H9 (cell line): ENCODE data around the gene NKX2-3. TPM values are rescaled to one million over a fixed set of nuclear protein-coding genes. Genes with fewer than 3 reads are reported as not detected.

Experiments used
- DNase-seq: peaks from one replicate; pipeline ENCODE4 v3.0.0-alpha.2; 2017
- H2AFZ ChIP-seq: one replicate; pipeline ENCODE4 v1.6.1; 2013; ENCODE audit warnings: mild to moderate bottlenecking, low read length, control low read depth, moderate library complexity
- H2AK5ac ChIP-seq: 2 replicates; pipeline ENCODE4 v1.6.1; 2013; ENCODE audit warnings: low read length, control low read depth, mixed read lengths; ENCODE audit not compliant: insufficient read length
- H2BK120ac ChIP-seq: one replicate; pipeline ENCODE4 v1.6.1; 2013; ENCODE audit warnings: low read depth, mild to moderate bottlenecking, low read length, control low read depth, inconsistent platforms; ENCODE audit not compliant: poor library complexity, severe bottlenecking
- H2BK12ac ChIP-seq: 2 replicates; pipeline ENCODE4 v1.6.1; 2013; ENCODE audit warnings: low read length, control low read depth, mixed read lengths, low read depth; ENCODE audit not compliant: insufficient read length
- H2BK15ac ChIP-seq: 2 replicates; pipeline ENCODE4 v1.6.1; 2013; ENCODE audit warnings: low read depth, low read length, control low read depth
- H2BK20ac ChIP-seq: one replicate; pipeline ENCODE4 v1.6.1; 2013; ENCODE audit warnings: low read depth, mild to moderate bottlenecking, low read length, control low read depth, inconsistent platforms; ENCODE audit not compliant: poor library complexity, severe bottlenecking
- H2BK5ac ChIP-seq: 2 replicates; pipeline ENCODE4 v1.6.1; 2013; ENCODE audit warnings: low read length, control low read depth, mixed read lengths; ENCODE audit not compliant: insufficient read length
- H3K14ac ChIP-seq: 2 replicates; pipeline ENCODE4 v1.6.1; 2013; ENCODE audit warnings: low read length, control low read depth; ENCODE audit not compliant: insufficient read depth
- H3K18ac ChIP-seq: 2 replicates; pipeline ENCODE4 v1.6.1; 2013; ENCODE audit warnings: low read depth, mild to moderate bottlenecking, mixed read lengths, low read length, control low read depth; ENCODE audit not compliant: insufficient read length
- H3K23ac ChIP-seq: 2 replicates; pipeline ENCODE4 v1.6.1; 2013; ENCODE audit warnings: low read length, control low read depth, mixed read lengths, low read depth; ENCODE audit not compliant: insufficient read length
- H3K23me2 ChIP-seq: 2 replicates; pipeline ENCODE4 v1.6.1; 2013; ENCODE audit warnings: low read depth, mild to moderate bottlenecking, mixed read lengths, low read length, control low read depth; ENCODE audit not compliant: insufficient read length, poor library complexity, severe bottlenecking
- H3K27ac ChIP-seq: 2 replicates; pipeline ENCODE4 v1.5.1; 2013; ENCODE audit warnings: low read length, control low read depth, mixed read lengths, low read depth; ENCODE audit not compliant: insufficient read length
- H3K27me3 ChIP-seq: 2 replicates; pipeline ENCODE4 v1.6.1; 2013; ENCODE audit warnings: low read length, control low read depth, inconsistent platforms; ENCODE audit not compliant: insufficient read depth
- H3K4ac ChIP-seq: 2 replicates; pipeline ENCODE4 v1.6.1; 2013; ENCODE audit warnings: low read depth, mild to moderate bottlenecking, control low read depth, inconsistent platforms, low read length, moderate library complexity
- H3K4me1 ChIP-seq: 2 replicates; pipeline ENCODE4 v1.6.1; 2013; ENCODE audit warnings: low read length, control low read depth, inconsistent platforms; ENCODE audit not compliant: insufficient read depth
- H3K4me2 ChIP-seq: 2 replicates; pipeline ENCODE4 v1.6.1; 2013; ENCODE audit warnings: low read length, control low read depth, mixed read lengths; ENCODE audit not compliant: insufficient read length, insufficient read depth
- H3K56ac ChIP-seq: 2 replicates; pipeline ENCODE4 v1.6.1; 2013; ENCODE audit warnings: low read depth, mild to moderate bottlenecking, mixed read lengths, low read length, control low read depth; ENCODE audit not compliant: insufficient read length
- H3K79me1 ChIP-seq: 2 replicates; pipeline ENCODE4 v1.6.1; 2013; ENCODE audit warnings: low read depth, mild to moderate bottlenecking, moderate library complexity, low read length, control low read depth, inconsistent platforms; ENCODE audit not compliant: insufficient read depth, poor library complexity, severe bottlenecking
- H3K79me2 ChIP-seq: 2 replicates; pipeline ENCODE4 v1.6.1; 2013; ENCODE audit warnings: low read length, control low read depth, inconsistent platforms; ENCODE audit not compliant: insufficient read depth
- H3K9ac ChIP-seq: 2 replicates; pipeline ENCODE4 v1.6.1; 2013; ENCODE audit warnings: low read length, control low read depth, mixed read lengths; ENCODE audit not compliant: insufficient read length; ENCODE audit errors: extremely low read depth
- H3K9me3 ChIP-seq: one replicate; pipeline ENCODE4 v1.6.1; 2013; ENCODE audit warnings: low read depth, low read length, inconsistent platforms; ENCODE audit not compliant: control insufficient read depth
- H3T11ph ChIP-seq: one replicate; pipeline ENCODE4 v1.6.1; 2013; ENCODE audit warnings: mild to moderate bottlenecking, low read length, control low read depth, inconsistent platforms
- H4K20me1 ChIP-seq: one replicate; pipeline ENCODE4 v1.6.1; 2013; ENCODE audit not compliant: control insufficient read depth, insufficient read length, insufficient read depth
- H4K5ac ChIP-seq: 2 replicates; pipeline ENCODE4 v1.6.1; 2013; ENCODE audit warnings: low read depth, mild to moderate bottlenecking, mixed read lengths, low read length, control low read depth; ENCODE audit not compliant: insufficient read length
- H4K8ac ChIP-seq: replicated peaks from 2 replicates; pipeline ENCODE4 v1.6.1; 2013; ENCODE audit warnings: low read length, control low read depth, mixed read lengths, low read depth; ENCODE audit not compliant: insufficient read length
- H4K91ac ChIP-seq: 2 replicates; pipeline ENCODE4 v1.6.1; 2013; ENCODE audit warnings: low read depth, mild to moderate bottlenecking, moderate library complexity, mixed read lengths, low read length, control low read depth; ENCODE audit not compliant: insufficient read length
- H3K27ac Mint-ChIP-seq, 3 experiments: 2 replicates in 2 of 3; 3 replicates in 1 of 3; pipeline ENCODE4 v1.8.0; 2020 to 2021; ENCODE audit warnings: mixed read lengths in 3 of 3, mild to moderate bottlenecking in 1 of 3, moderate library complexity in 1 of 3
- H3K27me3 Mint-ChIP-seq: 2 replicates; pipeline ENCODE4 v1.8.0; 2021; ENCODE audit warnings: low read depth, mild to moderate bottlenecking, moderate library complexity, mixed read lengths
- H3K36me3 Mint-ChIP-seq, 3 experiments: 2 replicates in 2 of 3; 3 replicates in 1 of 3; pipeline ENCODE4 v1.8.0; 2020 to 2021; ENCODE audit warnings: low read depth in 3 of 3, mixed read lengths in 3 of 3; ENCODE audit not compliant: insufficient read depth in 1 of 3
- H3K4me1 Mint-ChIP-seq, 2 experiments: 2 replicates each; pipeline ENCODE4 v1.8.0; 2020; ENCODE audit warnings: mixed read lengths in 2 of 2
- H3K4me3 Mint-ChIP-seq, 2 experiments: 2 replicates in 1 of 2; 3 replicates in 1 of 2; pipeline ENCODE4 v1.8.0; 2020 to 2021; ENCODE audit warnings: mild to moderate bottlenecking in 2 of 2, mixed read lengths in 2 of 2, moderate library complexity in 1 of 2
- H3K9me3 Mint-ChIP-seq, 2 experiments: 2 replicates in 1 of 2; 3 replicates in 1 of 2; pipeline ENCODE4 v1.8.0; 2020; ENCODE audit warnings: mild to moderate bottlenecking in 2 of 2, mixed read lengths in 2 of 2, moderate library complexity in 1 of 2
- CTCF ChIP-seq: fragments of 200-600 bp; sonication (generic); conservative IDR thresholded peaks from 3 replicates; pipeline ENCODE4 v1.8.0; 2021; ENCODE audit warnings: antibody characterized with exemption, mild to moderate bottlenecking
- WGBS: extraction: QIAGEN DNeasy Blood & Tissue Kit; methylation state at CpG from one replicate; pipeline ENCODE4 v1.1.7; 2013; ENCODE audit warnings: missing lambda C conversion rate, low lambda C conversion rate, mixed read lengths; ENCODE audit not compliant: insufficient read length; ENCODE audit errors: extremely low coverage; 5-methylcytosine and 5-hydroxymethylcytosine counted together
- total RNA-seq: library from RNA; stranded (reverse); gene quantifications from 2 replicates; pipeline ENCODE4 v1.2.1, GENCODE V29; 2021

NKX2-3 gene
- total RNA-seq, 1 experiment from 2014 or later = not detected

- no peaks in the 10 kb centered on the region for H3K23me2 ChIP-seq
- whole genome bisulfite sequencing = no CpG with 5 or more reads among the region's 10 CpGs
- no peaks in the 10 kb centered on the region for H4K20me1 ChIP-seq
- peaks cover 100% of the 10 kb centered on the region for H3K27me3 ChIP-seq
- H3K79me1 ChIP-seq = no peaks in the 10 kb centered on the region
- Mint-ChIP-seq H3K36me3 (no peaks in the 10 kb centered on the region), H3K9me3 (peaks cover 3 to 24% of the 10 kb centered on the region in 2 experiments), H3K4me3 (no peak overlapping the region), H3K27ac (no peak overlapping the region), H3K27me3 (peaks cover 100% of the 10 kb centered on the region), H3K4me1 (peaks cover 26 to 60% of the 10 kb centered on the region in 2 experiments)
- H4K5ac ChIP-seq = no peak overlapping the region
- no peak overlapping the region for H2BK15ac ChIP-seq
- no peak overlapping the region for H3K4me2 ChIP-seq
- no peak overlapping the region for H2BK20ac ChIP-seq
- no peak overlapping the region for H3K27ac ChIP-seq
- H2BK120ac ChIP-seq = no peak overlapping the region
- H3K56ac ChIP-seq = no peak overlapping the region
- H3K14ac ChIP-seq = no peak overlapping the region
- no peak for TF ChIP-seq CTCF
- peaks cover 7% of the 10 kb centered on the region; the same call in 1 of the 2 replicates for H3K4me1 ChIP-seq
- H3K18ac ChIP-seq = no peak overlapping the region
- H3K4ac ChIP-seq = no peak overlapping the region
- no peak overlapping the region for H4K91ac ChIP-seq
- no peak overlapping the region for H2AFZ ChIP-seq
- DNase-seq = no peak
- H3K9ac ChIP-seq = no peak overlapping the region
- H3K9me3 ChIP-seq = no peaks in the 10 kb centered on the region
- no peak overlapping the region for H4K8ac ChIP-seq
- H3K79me2 ChIP-seq = no peaks in the 10 kb centered on the region
- no peak overlapping the region for H3K23ac ChIP-seq
- H2BK5ac ChIP-seq = no peak overlapping the region
- no peak overlapping the region for H2BK12ac ChIP-seq
- H2AK5ac ChIP-seq = no peak overlapping the region
- no peak overlapping the region for H3T11ph ChIP-seq
Observed at GRCh38 chr10:99528494-99529441, 4.0 kb upstream of the NKX2-3 start.
